Prostate gland (tissue), 2 donors: ENCODE data around the gene FTH1.

ENCODE experiments used
- CTCF ChIP-seq, 4 experiments: fragments of 200-600 bp in 2 of 4; fragments of 450-650 bp in 2 of 4; sonication (generic) in 2 of 4; IDR thresholded peaks; 1 replicate in 3 of 4; 2 replicates in 1 of 4; pipeline ENCODE4 v1.5.1; 2016 to 2019; ENCODE audit warnings: antibody characterized with exemption in 4 of 4, mild to moderate bottlenecking in 2 of 4, moderate library complexity in 2 of 4
- POLR2A ChIP-seq: fragments of 450-650 bp; IDR thresholded peaks from one replicate; pipeline ENCODE4 v1.6.1; 2016; ENCODE audit warnings: antibody characterized with exemption, mild to moderate bottlenecking
- POLR2AphosphoS5 ChIP-seq: sonication (generic); formaldehyde crosslinking; IDR thresholded peaks from one replicate; pipeline ENCODE4 v1.6.1; 2017; ENCODE audit warnings: antibody characterized with exemption

DNA sequence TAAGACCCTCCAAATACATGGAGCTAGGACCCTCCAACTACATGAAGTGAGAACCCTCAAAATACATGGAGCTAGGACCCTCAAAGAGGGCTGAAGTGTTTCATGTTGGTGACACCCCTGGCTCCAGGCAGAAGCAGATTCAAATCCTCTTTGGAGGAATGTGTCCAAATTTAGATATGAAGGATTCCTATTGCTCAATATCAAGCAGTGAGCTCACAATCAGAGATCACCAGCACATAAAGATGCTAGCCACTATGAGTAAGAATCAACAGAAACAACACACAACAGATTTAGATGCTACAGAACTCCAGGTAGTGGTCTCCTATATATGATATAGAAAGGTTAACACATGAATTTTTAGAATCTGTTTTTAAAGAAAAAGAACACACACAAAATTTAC is 38.8 kb downstream of the FTH1 start:
- TF ChIP-seq POLR2AphosphoS5 (no peak), CTCF (IDR thresholded peaks at IDR 0.05) (no peak), POLR2A (no peak)
